Activated CD4-positive, CD25-positive, alpha-beta regulatory T cell treated with anti-CD3 and anti-CD28 coated beads, Interleukin-2, amount 50 U/mL, for 24 hours (primary cell): ENCODE results near the gene SIN3A.
"Not testable (repeated sequence)": the region's sequence is repeated elsewhere in the genome, so short reads cannot be mapped to it uniquely, and the experiment has no call there.

Experiments used
- ATAC-seq, 2 donors: fragments of 150-1000 bp; cut with Tn5 transposase; one replicate each; pipeline ENCODE4 v1.10.0; 2021; ENCODE audit warnings: mild to moderate bottlenecking in 1 of 2, moderate library complexity in 1 of 2

SIN3A gene

DNA sequence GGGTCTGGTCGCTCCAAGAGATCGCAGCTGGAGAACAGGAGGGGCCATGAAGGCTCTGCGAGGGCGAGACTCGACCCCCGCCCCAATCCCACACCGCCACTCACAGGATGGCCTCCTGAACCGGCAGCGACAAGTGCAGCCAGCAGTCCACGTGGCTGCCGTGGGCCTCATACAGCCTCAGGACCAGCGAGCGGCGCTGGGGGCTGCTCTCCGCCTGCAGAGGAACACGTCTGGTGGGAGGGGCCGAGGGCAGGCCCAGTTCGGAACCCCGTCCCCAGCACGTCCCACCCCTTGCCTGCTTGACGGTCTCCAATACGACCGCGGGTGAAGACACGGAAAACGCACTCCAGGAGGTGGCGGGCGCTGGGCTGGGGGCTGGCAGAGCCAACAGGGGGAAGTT lies 95.5 kb downstream of the SIN3A start:
- ATAC-seq = no peak

- ATAC-seq = no peak
Measured at GRCh38 chr15:75355369-75355768, 96.1 kb downstream of the SIN3A start.

GRCh38 chr15:75354454-75354853 lies 97.0 kb downstream of the SIN3A start:
- ATAC-seq = no peak

DNA sequence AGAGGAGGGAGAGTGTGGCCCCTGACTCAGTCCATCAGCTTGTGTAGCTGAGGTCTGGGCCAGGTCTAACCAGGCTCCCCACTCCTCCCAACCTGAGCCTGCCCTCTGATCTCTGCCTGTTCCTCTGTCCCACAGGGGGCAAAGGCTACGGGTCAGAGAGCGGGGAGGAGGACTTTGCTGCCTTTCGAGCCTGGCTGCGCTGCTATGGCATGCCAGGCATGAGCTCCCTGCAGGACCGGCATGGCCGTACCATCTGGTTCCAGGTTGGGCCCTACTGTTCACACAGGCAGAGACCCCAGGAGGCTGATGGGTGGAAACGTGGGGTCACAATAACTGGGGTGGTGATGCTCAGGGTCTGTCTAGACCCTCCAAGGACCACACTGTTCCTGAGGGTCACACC lies 97.9 kb downstream of the SIN3A start:
- no peak for ATAC-seq

DNA sequence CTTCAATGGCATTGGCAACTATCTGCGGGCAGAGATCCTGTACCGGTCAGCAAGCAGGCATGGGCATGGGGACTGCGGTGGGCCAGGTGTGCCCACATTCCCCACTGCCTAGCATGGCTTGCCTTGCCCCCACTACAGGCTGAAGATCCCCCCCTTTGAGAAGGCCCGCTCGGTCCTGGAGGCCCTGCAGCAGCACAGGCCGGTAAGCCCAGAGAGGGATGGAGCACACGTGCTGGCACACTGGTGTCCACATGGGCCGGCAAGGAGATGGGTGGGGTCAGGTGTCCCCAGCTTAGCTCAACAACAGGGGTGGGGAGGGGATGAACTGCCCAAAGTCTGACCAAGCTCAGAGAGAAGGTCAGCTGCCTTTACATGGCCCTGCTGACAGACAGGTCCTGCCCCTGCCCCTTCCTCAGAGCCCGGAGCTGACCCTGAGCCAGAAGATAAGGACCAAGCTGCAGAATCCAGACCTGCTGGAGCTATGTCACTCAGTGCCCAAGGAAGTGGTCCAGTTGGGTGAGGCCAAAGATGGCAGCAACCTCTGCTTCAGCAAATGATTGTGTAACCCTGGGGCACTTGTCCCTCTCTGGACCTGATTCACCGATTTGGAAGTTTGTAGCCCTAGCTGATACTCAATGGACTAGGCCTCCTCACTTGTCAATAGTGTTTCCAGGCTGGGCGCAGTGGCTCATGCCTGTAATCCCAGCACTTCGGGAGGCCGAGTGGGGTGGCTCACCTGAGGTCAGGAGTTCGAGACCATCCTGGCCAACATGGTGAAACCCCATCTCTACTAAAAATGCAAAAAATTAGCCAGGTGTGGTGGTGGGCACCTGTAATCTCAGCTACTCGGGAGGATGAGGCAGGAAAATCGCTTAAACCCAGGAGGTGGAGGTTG lies 99.1 kb downstream of the SIN3A start:
- ATAC-seq = no peak

DNA sequence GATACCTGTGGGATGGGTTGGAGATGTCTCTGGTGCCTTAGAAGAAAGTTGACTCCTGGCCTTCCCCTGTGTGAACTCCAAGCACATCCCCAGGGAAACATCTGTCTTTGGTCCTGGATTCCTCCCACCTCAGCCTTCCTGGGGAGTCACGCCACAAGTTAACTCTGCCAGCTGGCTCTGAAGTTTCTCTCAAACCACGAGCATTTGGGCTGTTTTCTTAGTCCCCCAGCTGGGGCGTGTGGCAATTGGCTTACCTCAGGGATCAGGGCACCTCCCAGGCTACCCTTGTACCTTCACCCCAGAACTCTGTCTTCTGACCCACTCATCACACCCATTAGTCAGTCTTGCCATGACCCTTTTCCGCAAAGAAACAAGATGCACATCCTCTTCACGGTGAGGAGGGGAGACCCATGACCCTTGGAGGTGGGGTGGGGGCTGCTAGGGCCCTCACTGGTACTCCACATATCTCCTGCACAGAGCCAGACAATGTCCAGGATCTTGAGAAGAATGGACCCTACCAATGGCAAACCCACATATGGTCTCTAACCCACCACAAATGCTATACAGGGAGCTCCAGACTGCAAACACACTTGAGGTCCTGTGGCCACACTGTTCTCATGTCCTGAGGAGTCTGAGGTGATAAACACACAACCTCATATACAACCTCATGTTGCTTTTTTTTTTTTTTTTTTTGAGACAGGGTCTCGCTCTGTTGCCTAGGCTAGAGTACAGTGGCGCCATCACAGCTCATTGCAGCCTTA lies 100.7 kb downstream of the SIN3A start:
- ATAC-seq = no peak

- ATAC-seq = peak; percentile 70
Measured at GRCh38 chr15:75349851-75350588, 101.5 kb downstream of the SIN3A start.

GRCh38 chr15:75349351-75349669 lies 102.2 kb downstream of the SIN3A start:
- not testable (repeated sequence) for ATAC-seq

DNA sequence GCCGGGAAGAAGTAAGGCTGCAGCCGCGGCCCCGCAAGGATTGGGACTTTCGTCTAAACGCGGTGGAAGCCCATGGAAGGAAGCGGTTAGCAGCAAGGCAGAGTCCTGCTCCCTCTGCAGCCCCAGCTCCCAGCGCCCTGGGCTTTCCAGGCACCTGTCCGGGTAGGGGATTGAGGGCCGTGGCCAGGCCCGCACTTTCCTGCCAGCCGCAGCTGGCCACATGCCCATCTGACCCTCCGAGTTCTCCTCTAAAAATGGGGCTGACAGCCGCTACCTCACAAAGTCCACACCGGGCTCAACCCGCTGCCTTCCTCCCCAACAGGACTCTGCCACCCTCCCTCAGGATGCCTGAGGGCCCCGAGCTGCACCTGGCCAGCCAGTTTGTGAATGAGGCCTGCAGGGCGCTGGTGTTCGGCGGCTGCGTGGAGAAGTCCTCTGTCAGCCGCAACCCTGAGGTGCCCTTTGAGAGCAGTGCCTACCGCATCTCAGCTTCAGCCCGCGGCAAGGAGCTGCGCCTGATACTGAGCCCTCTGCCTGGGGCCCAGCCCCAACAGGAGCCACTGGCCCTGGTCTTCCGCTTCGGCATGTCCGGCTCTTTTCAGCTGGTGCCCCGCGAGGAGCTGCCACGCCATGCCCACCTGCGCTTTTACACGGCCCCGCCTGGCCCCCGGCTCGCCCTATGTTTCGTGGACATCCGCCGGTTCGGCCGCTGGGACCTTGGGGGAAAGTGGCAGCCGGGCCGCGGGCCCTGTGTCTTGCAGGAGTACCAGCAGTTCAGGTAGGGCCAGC lies 102.7 kb downstream of the SIN3A start:
- ATAC-seq = no peak

DNA sequence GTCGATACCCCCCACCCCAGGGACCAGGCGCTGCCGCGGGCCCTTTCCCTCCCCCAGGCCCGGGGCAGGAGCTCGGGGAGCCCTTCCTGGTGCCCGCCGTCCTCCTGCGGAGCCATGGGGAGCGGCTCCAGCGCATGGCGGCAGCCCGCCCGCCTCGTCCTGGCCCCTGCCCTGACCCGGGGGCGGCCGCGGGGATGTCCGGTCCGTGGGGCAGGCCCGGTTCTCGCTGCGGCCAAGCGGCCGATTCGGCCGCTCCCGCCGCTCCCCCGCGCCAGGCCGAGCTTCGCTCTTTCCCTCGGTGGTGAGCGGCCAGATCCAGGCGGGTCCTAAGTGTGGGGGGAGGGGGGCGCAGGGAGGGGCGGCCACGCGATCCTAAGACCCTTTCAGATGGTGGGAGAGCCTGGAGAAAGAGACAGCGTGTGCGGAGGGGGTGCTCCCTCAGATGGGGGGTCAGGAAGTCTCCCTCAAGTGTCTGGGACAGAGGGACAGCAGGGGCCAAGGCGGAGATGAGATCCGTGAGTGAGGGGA lies 103.4 kb downstream of the SIN3A start:
- no peak for ATAC-seq

DNA sequence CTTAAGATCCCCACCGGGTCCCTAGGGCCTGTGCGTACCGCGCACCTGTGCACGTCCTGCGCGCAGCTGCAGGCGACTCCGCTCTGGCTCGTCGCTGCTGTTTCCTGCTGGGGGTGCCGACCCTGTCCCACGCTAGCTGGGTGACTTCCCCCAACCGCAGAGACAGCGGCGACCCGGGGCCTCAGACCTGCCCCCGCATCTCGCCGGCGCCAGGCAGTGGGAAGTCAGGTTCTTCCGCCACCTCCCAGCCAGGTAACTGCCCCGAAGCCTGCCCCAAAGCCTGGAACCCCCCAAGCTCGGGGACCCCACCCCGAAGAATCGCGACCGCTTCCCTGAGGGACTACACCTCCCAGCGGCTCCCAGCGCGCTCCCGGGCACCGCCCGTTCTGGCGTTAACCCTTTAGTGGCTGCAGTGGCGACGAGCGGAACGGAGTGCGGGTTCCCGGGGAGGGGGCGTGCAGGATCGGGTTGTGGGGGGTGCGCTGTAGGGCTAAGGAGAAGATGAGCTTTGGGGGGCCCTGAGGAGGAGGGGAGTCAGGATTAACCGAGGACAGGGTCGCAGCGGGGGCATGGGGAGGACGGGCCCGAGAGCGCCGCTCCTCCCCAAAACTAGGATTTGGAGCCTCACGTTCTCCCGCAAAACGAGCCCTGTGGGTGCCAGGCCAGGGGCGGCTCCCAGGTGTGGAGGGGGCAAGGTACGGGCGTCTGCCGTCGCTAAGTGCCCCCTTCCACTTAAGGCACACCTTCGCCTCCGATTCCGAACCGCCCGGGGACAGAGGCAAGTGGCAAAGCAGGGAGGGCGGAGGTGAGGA lies 104.1 kb downstream of the SIN3A start:
- ATAC-seq = peak; percentile 71 to 73

GRCh38 chr15:75346796-75347221 lies 104.7 kb downstream of the SIN3A start, which contains the start of gene NEIL1:
TSS of gene NEIL1 (plus strand) at chr15:75347039. CDS start at chr15:75348906, 1,867 bp downstream.
- ATAC-seq = no peak

DNA sequence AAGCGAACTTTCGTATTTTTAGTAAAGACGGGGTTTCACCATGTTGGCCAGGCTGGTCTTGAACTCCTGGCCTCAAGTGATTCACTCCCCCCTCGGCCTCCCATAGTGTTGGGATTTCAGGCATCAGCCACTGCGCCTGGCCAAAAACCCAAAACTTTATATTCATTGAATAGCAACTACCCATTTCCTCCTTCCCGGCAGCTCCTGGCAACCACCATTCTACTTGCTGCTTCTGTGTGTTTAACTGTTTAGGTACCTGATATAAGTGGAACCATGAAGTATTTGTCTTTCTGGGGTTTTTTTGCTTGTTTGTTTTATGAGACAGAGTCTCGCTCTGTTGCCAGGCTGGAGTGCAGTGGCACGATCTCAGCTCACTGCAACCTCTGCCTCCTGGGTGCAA lies 107.5 kb downstream of the SIN3A start:
- ATAC-seq = not testable (repeated sequence)

DNA sequence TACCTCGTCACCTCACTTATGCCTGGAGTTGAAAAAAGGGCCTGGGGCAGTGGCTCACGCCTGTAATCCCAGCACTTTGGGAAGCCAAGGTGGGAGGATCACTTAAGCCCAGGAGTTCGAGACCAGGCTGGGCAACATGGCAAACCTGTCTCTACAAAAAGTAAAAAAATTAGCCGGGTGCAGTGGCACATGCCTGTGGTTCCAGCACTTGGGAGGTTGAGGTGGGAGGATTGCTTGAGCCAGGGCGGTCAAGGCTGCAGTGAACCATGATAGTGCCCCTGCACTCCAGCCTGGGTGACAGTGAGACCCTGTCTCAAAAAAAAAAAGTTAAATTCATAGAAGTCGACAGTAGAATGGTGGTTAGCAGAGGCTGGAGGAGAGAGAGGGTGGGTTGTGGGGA lies 109.3 kb downstream of the SIN3A start:
- ATAC-seq = no peak

GRCh38 chr15:75339531-75340240 lies 111.8 kb downstream of the SIN3A start:
- no peak for ATAC-seq

DNA sequence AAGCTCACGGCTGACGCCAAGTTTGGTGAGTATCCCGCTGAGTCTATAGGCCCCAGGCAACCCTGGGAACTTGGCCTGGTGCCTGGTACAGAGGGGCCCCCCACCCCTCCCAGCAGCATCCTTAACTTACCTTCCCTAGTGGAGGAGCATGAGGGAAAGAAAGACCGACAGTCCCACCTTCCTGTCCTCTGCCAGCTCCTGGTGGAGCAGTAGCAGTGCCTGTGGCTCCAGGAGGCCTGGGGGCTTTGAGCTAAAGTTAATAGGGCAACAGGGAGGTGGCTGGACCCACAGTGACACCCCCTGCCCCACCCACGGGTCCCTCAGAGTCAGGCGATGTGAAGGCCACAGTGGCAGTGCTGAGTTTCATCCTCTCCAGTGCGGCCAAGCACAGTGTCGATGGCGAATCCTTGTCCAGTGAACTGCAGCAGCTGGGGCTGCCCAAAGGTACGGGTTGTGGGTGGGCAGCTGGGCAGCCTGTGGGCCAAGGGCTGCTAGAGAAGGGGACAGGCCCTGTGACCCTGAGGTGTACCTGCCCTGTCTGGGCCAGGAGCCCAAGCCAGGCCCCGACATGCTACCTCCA lies 112.7 kb downstream of the SIN3A start:
- ATAC-seq = no peak

- ATAC-seq = peak; percentile 77 to 81
Measured at GRCh38 chr15:75335705-75336355, 115.7 kb downstream of the SIN3A start, which contains the start of gene COMMD4. TSS of gene COMMD4 (plus strand) at chr15:75336063. CDS start at chr15:75336090, 27 bp downstream.

DNA sequence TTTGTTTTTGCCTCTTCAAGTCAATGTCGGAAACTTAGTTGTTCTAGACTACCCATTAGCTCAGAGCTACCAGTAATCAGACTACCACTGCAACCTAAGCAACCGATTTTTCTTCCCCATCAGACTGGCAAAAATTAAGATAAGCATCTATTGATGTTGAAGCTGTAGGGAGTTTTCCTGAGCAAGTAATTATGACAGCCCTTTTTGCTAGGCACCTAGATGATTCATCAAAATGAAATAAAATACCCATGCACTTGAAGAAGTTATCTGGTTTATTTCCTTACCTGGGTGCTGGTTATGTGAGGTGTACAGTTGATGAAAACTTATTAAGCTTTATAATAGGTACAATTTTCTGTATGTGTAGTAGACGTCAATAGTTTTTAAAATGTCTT lies 116.2 kb downstream of the SIN3A start:
- ATAC-seq = no peak

DNA sequence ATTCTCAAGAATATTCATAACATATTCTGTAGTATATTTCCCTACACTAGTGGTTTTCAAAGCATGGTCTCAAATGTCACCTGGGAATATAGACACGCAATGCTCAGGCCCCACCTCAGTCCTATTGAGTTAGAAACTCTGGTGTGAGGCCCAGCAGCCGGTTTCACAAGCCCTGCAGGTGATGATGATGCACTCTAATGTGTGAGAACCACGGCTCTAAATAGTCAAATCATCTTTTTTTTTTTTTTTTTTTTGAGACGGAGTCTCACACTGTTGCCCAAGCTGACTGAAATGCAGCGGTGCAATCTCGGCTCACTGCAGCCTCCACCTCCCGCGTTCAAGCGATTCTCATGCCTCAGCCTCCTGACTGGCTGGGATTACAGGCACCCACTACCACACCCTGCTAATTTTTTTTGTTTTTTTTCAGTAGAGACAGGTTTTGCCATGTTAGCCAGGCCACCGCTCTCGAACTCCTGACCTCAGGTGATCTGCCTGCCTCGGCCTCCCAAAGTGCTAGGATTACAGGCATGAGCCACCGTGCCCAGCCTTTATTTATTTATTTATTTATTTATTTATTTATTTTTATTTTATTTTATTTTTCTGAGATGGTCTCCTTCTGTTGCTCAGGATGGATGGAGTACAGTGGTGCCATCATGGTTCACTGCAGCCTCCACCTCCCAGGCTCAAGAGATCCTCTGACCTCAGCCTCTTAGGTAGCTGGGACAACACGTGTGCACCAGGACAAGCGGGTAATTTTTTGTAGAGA lies 117.7 kb downstream of the SIN3A start:
- ATAC-seq = not testable (repeated sequence)
